Measurements from ENCODE around the gene ALK. TPM values are rescaled to one million over a fixed set of nuclear protein-coding genes. Genes with fewer than 3 reads are reported as not detected.

The ALK gene
- total RNA-seq, 3 donors from 2014 or later = not detected

DNA sequence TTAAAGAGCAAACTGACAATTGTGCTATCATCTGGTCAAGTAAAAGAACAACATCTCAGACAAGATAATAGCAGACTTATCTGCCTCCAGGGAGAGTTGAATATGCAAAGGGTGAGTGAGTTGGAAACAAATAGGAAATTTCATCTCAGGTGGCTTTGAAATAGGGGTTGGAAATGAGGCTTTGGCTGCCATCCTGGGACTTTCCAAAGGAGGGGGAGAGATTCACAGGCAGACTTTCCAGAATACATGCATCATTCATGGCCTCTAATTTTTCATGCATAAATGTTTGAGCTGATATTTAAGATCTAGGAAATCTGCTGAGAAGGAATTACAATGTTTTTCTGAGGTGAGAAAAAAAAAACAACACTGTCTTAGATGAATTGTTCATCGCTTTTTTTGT lies 300.5 kb downstream of the ALK start:
- no peaks in the 10 kb centered on the region for H3K4me1 Mint-ChIP-seq (ENCODE audit: low read depth)

DNA sequence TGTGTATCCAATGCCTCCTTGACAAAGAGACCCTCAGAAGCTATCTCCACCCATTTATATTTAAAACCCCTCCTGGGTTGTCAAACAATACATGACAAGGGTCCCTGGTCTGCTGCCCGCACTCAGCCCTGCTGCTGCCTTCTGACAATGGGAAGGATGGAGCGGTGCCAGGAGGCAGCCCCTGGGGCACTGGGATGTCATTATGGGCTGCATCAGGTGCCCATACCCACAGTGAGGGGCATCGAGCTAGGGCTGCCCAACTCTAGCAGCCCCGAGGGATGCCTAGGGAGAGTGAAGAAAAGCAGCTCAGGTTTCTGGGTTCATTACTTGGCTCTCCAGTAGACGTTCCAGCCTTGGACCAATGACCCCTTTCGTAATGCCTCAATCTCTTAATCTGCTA lies 301.7 kb downstream of the ALK start:
- Mint-ChIP-seq H3K4me3 (no peak overlapping the region), H3K27me3 (ENCODE audit: low read depth) (peaks cover 6% of the 10 kb centered on the region), H3K4me1 (ENCODE audit: low read depth) (no peaks in the 10 kb centered on the region), H3K36me3 (ENCODE audit: insufficient read depth) (no peaks in the 10 kb centered on the region), H3K9me3 (no peaks in the 10 kb centered on the region)
- ATAC-seq (no peak), DNase-seq (no peak)

More for the DNA sequence above, 300.5 kb downstream of the ALK start:
- H3K9me3 Mint-ChIP-seq = no peaks in the 10 kb centered on the region
- DNase-seq = no peak
- peaks cover 4% of the 10 kb centered on the region for H3K27me3 Mint-ChIP-seq (ENCODE audit: low read depth)
- H3K36me3 Mint-ChIP-seq (ENCODE audit: insufficient read depth) = no peaks in the 10 kb centered on the region
- no peak for ATAC-seq
- H3K4me3 Mint-ChIP-seq = no peak overlapping the region

DNA sequence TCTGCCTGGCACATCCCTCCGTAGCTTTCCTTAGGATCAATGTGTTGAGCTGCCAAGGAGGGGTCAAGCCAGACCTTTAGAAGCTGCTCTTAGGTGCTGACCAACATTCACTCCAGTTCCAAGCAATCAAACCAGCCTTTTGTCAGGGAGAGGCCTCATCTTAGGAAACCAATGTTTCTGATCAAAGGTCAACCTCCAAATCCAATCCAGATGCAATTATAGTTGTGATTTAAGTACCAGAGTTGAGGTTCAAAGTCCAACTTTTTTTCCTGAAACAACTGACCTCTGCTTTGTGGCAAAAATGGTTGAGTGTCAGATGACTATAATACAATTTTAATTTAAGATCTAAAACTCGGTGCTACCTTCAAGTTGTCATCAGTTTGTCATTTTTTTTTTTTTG lies 303.4 kb downstream of the ALK start:
- DNase-seq (no peak), ATAC-seq (no peak)
- H3K27me3 Mint-ChIP-seq (ENCODE audit: low read depth) = peaks cover 16% of the 10 kb centered on the region
- no peaks in the 10 kb centered on the region for H3K36me3 Mint-ChIP-seq (ENCODE audit: insufficient read depth)
- H3K4me3 Mint-ChIP-seq = no peak overlapping the region
- no peaks in the 10 kb centered on the region for H3K4me1 Mint-ChIP-seq (ENCODE audit: low read depth)
- no peaks in the 10 kb centered on the region for H3K9me3 Mint-ChIP-seq

DNA sequence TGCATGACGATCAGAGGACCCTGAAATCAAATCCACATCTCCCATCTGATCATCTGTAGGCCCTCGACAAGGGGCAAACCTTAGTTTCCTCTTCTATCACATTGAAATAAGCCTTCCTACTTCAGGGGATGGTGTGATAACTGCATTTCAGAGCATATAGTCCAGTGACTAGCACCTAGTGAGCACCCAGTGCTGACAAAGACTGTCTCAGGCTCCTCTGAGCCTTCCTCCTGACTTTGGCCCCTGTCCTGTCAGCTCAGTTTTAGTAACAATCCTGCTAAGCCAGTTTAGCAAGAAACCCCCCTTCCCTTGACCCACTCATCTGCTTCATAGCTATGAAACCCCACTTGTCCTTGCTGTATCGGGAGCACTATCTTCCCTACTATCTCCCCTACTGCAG lies 304.0 kb downstream of the ALK start:
- H3K4me3 Mint-ChIP-seq = no peak overlapping the region
- H3K27me3 Mint-ChIP-seq (ENCODE audit: low read depth) = peaks cover 16% of the 10 kb centered on the region
- DNase-seq = no peak

DNA sequence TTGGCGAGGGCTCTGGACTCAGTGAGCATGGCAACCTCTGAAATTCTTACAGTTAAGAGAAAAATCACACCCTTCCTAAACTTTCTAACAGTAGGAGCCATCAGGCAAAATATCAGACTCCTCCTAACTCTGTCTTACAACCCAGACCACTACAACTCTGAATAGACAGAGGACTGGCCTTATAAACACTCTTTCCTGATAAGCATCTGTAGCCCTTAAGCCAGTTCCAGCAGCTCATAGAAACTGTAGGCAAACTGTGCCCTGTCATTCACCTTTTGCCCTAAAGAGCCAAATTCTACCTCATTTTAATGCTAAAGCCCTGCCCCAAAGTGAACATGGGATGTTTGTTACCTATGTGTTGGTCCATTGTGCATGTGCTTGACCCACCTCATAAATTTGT lies 304.8 kb downstream of the ALK start:
- no peaks in the 10 kb centered on the region for H3K36me3 Mint-ChIP-seq (ENCODE audit: insufficient read depth)
- H3K4me1 Mint-ChIP-seq (ENCODE audit: low read depth) = no peaks in the 10 kb centered on the region
- H3K9me3 Mint-ChIP-seq = no peaks in the 10 kb centered on the region
- DNase-seq (no peak), ATAC-seq (no peak)
- no peak overlapping the region for H3K4me3 Mint-ChIP-seq
- peaks cover 16% of the 10 kb centered on the region for H3K27me3 Mint-ChIP-seq (ENCODE audit: low read depth)

More for the DNA sequence above, 304.0 kb downstream of the ALK start:
- Mint-ChIP-seq H3K9me3 (no peaks in the 10 kb centered on the region), H3K4me1 (ENCODE audit: low read depth) (no peaks in the 10 kb centered on the region), H3K36me3 (ENCODE audit: insufficient read depth) (no peaks in the 10 kb centered on the region)
- ATAC-seq = no peak

DNA sequence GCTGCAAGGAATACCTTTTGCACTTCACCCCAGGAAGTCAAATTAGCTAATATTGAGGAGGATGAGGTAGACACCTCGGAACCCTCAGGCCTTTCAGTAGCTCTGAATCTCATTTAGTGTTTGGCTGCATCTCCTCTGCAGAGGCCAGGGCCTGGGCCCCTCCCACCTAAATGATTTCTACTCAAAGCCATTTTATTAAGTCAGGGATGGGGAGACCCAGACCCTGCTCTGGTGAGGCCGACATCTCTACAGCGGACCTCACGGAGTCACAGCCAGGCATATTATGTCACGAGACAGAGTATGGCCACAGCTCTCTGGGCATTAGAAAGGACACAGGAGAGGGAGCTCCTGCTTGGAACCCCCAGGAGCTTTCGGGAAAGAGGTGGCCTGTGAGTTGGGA lies 305.5 kb downstream of the ALK start:
- ATAC-seq = no peak
- H3K9me3 Mint-ChIP-seq = no peaks in the 10 kb centered on the region
- no peak overlapping the region for H3K4me3 Mint-ChIP-seq
- H3K4me1 Mint-ChIP-seq (ENCODE audit: low read depth) = no peaks in the 10 kb centered on the region
- no peaks in the 10 kb centered on the region for H3K36me3 Mint-ChIP-seq (ENCODE audit: insufficient read depth)
- no peak for DNase-seq
- H3K27me3 Mint-ChIP-seq (ENCODE audit: low read depth) = peaks cover 16% of the 10 kb centered on the region

DNA sequence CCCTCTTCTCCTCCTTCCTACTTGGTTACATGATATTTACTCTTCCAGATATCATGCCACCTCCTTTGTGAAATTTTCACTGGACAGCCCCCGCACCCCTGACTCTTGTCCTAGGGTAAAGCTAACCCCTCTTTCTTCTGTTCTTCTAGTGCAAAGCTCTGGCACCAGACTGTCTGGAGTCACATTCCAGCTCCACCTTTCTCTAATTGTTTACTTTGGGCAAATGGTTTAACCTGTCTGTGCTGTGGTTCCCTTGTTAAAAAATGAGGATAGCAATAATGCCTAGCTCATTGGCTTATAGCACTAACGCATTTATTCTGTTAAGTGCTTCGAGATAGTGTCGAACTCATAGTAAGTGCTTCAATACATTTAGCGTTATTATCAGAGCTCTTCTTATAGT lies 306.2 kb downstream of the ALK start:
- ATAC-seq = no peak
- Mint-ChIP-seq H3K36me3 (ENCODE audit: insufficient read depth) (no peaks in the 10 kb centered on the region), H3K4me1 (ENCODE audit: low read depth) (no peaks in the 10 kb centered on the region), H3K4me3 (no peak overlapping the region), H3K27me3 (ENCODE audit: low read depth) (peaks cover 16% of the 10 kb centered on the region), H3K9me3 (no peaks in the 10 kb centered on the region)
- DNase-seq = no peak

DNA sequence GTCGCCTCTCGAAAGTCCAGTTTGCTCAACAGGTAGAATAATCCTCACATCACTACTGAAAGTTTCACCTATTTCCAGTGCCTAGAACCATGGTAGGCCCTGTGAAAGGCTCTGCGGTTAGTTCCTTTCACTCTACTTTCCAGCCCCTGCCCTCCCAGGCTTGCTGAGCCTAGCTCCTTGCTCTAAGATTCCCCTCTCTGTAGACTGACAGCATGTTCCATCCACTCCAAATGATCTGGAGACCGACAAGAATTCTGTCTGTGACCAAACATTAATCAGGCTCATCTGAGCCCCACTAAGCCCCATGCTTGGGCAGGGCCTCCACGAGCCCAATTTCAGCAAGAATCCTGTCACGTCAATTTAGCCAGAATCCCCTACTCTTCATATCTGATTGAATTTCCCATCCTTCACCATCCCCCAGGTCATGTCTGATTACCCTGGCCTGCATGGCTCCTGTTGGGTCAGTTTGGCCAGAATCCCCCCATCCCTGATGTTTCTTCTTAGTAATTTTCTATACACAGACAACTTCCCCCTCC lies 307.0 kb downstream of the ALK start:
- peaks cover 16% of the 10 kb centered on the region for H3K27me3 Mint-ChIP-seq (ENCODE audit: low read depth)
- no peaks in the 10 kb centered on the region for H3K36me3 Mint-ChIP-seq (ENCODE audit: insufficient read depth)
- no peaks in the 10 kb centered on the region for H3K9me3 Mint-ChIP-seq
- ATAC-seq (no peak), DNase-seq (no peak)
- H3K4me3 Mint-ChIP-seq = no peak overlapping the region
- H3K4me1 Mint-ChIP-seq (ENCODE audit: low read depth) = no peaks in the 10 kb centered on the region

DNA sequence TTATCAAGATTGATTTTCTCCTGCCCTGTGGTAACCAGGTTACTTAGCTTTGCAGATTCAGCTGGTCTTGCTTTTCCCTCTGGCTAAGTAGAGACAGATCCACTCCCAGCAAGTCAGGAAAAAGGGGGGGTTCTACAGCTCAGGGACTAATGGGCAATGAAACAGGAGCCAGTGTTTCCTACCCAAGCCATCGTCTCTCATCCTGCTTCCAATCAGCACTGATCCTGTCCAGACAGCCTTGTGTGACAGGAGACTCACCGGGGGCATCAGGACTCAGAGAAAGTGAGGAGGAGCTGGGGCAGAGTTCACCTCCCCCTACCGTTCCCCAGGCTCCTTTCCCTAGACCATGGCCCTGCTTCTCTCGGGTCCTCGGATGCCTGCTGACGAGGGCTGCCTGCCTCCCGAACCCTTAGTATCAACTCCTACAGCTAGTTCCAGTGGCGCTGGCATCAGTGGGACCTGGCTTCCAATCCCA lies 307.6 kb downstream of the ALK start:
- H3K27me3 Mint-ChIP-seq (ENCODE audit: low read depth) = peaks cover 16% of the 10 kb centered on the region
- H3K36me3 Mint-ChIP-seq (ENCODE audit: insufficient read depth) = no peaks in the 10 kb centered on the region
- H3K9me3 Mint-ChIP-seq = no peaks in the 10 kb centered on the region
- no peak for DNase-seq
- ATAC-seq = no peak
- H3K4me3 Mint-ChIP-seq = no peak overlapping the region
- no peaks in the 10 kb centered on the region for H3K4me1 Mint-ChIP-seq (ENCODE audit: low read depth)

DNA sequence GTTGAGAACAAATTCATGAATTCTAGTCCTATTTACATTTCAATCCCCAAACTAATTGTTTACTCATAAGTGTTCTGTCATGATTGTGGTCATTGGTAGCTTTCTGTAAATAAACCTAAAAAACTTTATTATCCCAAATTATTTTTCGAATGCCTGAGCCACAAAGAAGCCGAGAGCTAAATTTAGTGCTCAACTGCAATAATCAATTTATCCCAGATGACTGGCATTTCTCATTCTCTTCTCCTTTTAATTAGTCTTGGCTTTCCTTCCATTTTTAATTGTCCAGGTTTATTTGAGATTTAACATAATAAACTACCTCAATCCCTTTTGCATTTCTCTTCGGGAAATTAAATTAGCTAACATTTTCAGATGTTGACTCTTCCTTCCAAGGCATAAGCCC lies 308.3 kb downstream of the ALK start:
- Mint-ChIP-seq H3K27me3 (ENCODE audit: low read depth) (peaks cover 17% of the 10 kb centered on the region), H3K4me3 (no peak overlapping the region), H3K36me3 (ENCODE audit: insufficient read depth) (no peaks in the 10 kb centered on the region), H3K4me1 (ENCODE audit: low read depth) (no peaks in the 10 kb centered on the region), H3K9me3 (no peaks in the 10 kb centered on the region)
- ATAC-seq = no peak
- no peak for DNase-seq

DNA sequence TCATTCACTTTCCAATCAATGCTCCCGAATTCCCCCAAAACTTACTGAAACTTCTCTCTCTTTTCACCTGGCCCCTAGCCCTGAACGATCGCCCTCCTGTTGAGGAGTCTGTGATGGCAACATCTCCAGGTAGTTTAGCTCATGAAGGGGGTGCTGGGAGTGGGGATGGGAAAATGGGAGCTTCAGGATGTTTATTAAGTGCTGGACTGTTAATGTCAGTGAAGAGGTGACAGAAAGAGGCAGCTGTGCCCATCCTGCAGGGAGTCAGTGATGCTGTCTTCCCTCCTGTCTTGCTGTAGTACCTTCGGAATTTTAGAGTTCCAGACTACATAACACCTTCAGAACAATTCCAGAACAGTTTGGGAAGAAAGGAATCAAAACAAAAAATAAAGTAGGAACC lies 308.8 kb downstream of the ALK start:
- no peaks in the 10 kb centered on the region for H3K36me3 Mint-ChIP-seq (ENCODE audit: insufficient read depth)
- no peak overlapping the region for H3K4me3 Mint-ChIP-seq
- DNase-seq (no peak), ATAC-seq (no peak)
- no peaks in the 10 kb centered on the region for H3K9me3 Mint-ChIP-seq
- H3K27me3 Mint-ChIP-seq (ENCODE audit: low read depth) = peaks cover 15% of the 10 kb centered on the region
- H3K4me1 Mint-ChIP-seq (ENCODE audit: low read depth) = no peaks in the 10 kb centered on the region

DNA sequence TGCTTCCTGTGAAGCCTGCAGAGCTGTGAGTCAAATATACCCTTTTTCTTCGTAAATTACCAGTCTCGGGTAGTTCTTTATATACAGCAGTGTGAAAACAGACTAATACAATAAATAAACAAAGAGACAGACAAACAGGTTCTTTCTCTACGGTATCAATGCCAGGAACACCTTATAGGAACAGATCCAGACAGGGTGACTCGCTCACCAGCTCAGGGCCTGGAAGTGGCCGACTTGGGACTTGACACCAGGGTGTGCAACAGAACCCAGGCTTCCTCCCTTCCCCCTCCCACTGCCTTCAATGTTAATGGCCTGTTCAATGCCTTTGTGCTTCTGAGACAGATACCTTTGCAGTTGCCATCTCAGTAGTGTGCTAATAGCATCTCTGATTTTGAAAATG lies 309.5 kb downstream of the ALK start:
- DNase-seq (no peak), ATAC-seq (no peak)
- H3K4me3 Mint-ChIP-seq = no peak overlapping the region
- H3K4me1 Mint-ChIP-seq (ENCODE audit: low read depth) = no peaks in the 10 kb centered on the region
- H3K27me3 Mint-ChIP-seq (ENCODE audit: low read depth) = peaks cover 14% of the 10 kb centered on the region
- H3K9me3 Mint-ChIP-seq = no peaks in the 10 kb centered on the region
- H3K36me3 Mint-ChIP-seq (ENCODE audit: insufficient read depth) = no peaks in the 10 kb centered on the region

DNA sequence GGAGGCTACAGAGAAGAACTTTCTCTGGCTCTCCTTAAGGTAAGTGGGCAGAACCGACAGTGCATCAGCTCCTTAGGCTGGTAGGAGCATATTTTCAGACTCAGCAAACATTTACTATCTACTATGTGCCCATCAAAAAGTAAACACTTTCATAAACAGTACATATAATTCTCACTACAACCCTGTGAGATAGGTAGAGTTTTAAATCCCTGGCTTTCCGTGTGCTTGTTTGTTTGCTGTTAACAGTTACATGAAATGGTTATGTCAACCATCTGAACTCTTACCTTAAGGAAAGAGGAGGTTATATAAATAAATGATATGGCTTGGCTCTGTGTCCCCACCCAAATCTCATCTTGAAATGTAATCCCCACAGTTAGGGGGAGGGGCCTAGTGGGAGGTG lies 310.1 kb downstream of the ALK start:
- no peak for DNase-seq
- H3K27me3 Mint-ChIP-seq (ENCODE audit: low read depth) = peaks cover 14% of the 10 kb centered on the region
- ATAC-seq = no peak
- no peak overlapping the region for H3K4me3 Mint-ChIP-seq
- H3K4me1 Mint-ChIP-seq (ENCODE audit: low read depth) = no peaks in the 10 kb centered on the region
- no peaks in the 10 kb centered on the region for H3K9me3 Mint-ChIP-seq
- no peaks in the 10 kb centered on the region for H3K36me3 Mint-ChIP-seq (ENCODE audit: insufficient read depth)

DNA sequence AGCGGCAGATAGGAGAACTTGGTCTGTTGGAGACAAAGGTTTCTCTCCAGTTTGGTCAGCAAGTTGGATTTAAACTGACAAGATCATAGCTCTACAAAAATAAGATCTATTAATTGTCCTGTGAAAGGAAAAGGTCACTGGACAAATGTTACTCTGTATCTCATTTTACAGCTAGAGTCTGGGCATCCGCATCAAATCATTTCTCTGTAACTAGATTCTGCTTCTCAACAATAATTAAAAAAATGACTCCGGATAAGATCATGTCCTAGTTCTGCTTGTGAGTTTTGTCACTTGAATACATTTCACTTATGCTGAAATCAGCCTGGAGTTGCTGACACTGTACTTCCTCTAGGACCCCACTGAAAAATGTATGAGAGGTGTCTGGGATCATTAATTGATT lies 310.8 kb downstream of the ALK start:
- Mint-ChIP-seq H3K4me3 (no peak overlapping the region), H3K27me3 (ENCODE audit: low read depth) (peaks cover 14% of the 10 kb centered on the region), H3K4me1 (ENCODE audit: low read depth) (no peaks in the 10 kb centered on the region), H3K9me3 (no peaks in the 10 kb centered on the region), H3K36me3 (ENCODE audit: insufficient read depth) (no peaks in the 10 kb centered on the region)
- DNase-seq (no peak), ATAC-seq (no peak)

DNA sequence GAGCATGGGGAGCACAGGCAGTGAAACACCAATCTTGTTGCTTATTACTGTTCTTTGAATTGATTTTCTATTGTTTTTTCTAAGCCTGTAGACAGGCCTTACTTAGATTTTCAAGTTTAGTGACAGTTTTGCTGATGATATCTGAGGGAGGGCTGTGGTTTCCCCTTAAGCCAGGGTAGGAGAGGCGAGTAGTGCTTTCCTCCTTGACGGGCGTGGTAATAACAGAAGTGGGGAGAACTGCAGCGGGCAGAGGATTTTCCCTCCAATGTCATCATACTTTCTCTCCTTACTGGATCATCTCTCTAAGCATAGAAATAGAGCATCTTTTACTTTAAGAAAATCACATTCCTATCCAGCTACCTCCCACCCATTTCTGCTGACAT lies 314.4 kb downstream of the ALK start:
- H3K4me1 Mint-ChIP-seq (ENCODE audit: low read depth) = no peaks in the 10 kb centered on the region
- H3K36me3 Mint-ChIP-seq (ENCODE audit: insufficient read depth) = no peaks in the 10 kb centered on the region
- H3K27me3 Mint-ChIP-seq (ENCODE audit: low read depth) = peaks cover 2% of the 10 kb centered on the region
- ATAC-seq (no peak), DNase-seq (no peak)
- no peak overlapping the region for H3K4me3 Mint-ChIP-seq
- no peaks in the 10 kb centered on the region for H3K9me3 Mint-ChIP-seq
